ENCODE results near the gene IL15RA.
"Not testable (repeated sequence)": the region's sequence is repeated elsewhere in the genome, so short reads cannot be mapped to it uniquely, and the experiment has no call there.

IL15RA gene

GRCh38 chr10:5949009-5949759 lies 28.2 kb downstream of the IL15RA start:
- DNase-seq = peak; percentile 50

- DNase-seq = no peak
Observed at GRCh38 chr10:5948208-5948585, 29.1 kb downstream of the IL15RA start.

- no peak for DNase-seq
Observed at GRCh38 chr10:5947471-5948207, 29.7 kb downstream of the IL15RA start.

GRCh38 chr10:5946786-5947185 lies 30.6 kb downstream of the IL15RA start:
- DNase-seq = no peak

- not testable (repeated sequence) for DNase-seq
Observed at GRCh38 chr10:5946419-5946775, 30.9 kb downstream of the IL15RA start.

- DNase-seq = no peak
Observed at GRCh38 chr10:5945561-5946418, 31.6 kb downstream of the IL15RA start.

- DNase-seq = no peak
Observed at GRCh38 chr10:5945190-5945509, 32.2 kb downstream of the IL15RA start.

GRCh38 chr10:5944389-5945189 lies 32.8 kb downstream of the IL15RA start:
- no peak for DNase-seq

GRCh38 chr10:5943536-5943935 lies 33.8 kb downstream of the IL15RA start:
- DNase-seq = no peak

- no peak for DNase-seq
Observed at GRCh38 chr10:5942474-5942873, 34.9 kb downstream of the IL15RA start.

- DNase-seq = no peak
Observed at GRCh38 chr10:5942001-5942400, 35.3 kb downstream of the IL15RA start.

GRCh38 chr10:5941579-5941978 lies 35.8 kb downstream of the IL15RA start:
- DNase-seq = no peak

- DNase-seq = no peak
Observed at GRCh38 chr10:5940807-5941218, 36.5 kb downstream of the IL15RA start.

GRCh38 chr10:5938291-5938690 lies 39.1 kb downstream of the IL15RA start:
- DNase-seq = no peak

- no peak for DNase-seq
Observed at GRCh38 chr10:5937016-5937415, 40.3 kb downstream of the IL15RA start.

GRCh38 chr10:5935628-5936027 lies 41.7 kb downstream of the IL15RA start:
- DNase-seq = no peak

GRCh38 chr10:5933909-5934546 lies 43.3 kb downstream of the IL15RA start:
- DNase-seq = no peak

GRCh38 chr10:5932345-5932744 lies 45.0 kb downstream of the IL15RA start:
- DNase-seq = no peak

GRCh38 chr10:5930272-5930671 lies 47.1 kb downstream of the IL15RA start:
- DNase-seq = no peak

- DNase-seq = no peak
Observed at GRCh38 chr10:5929442-5929841, 47.9 kb downstream of the IL15RA start.

- no peak for DNase-seq
Observed at GRCh38 chr10:5927306-5927705, 50.0 kb downstream of the IL15RA start.

GRCh38 chr10:5924889-5925288 lies 52.5 kb downstream of the IL15RA start:
- DNase-seq = no peak
